ENCODE measurements around the gene ENPP7.
A peak's percentile ranks its signal among the peaks of the same experiment; 100 is the strongest.

Gene ENPP7

DNA sequence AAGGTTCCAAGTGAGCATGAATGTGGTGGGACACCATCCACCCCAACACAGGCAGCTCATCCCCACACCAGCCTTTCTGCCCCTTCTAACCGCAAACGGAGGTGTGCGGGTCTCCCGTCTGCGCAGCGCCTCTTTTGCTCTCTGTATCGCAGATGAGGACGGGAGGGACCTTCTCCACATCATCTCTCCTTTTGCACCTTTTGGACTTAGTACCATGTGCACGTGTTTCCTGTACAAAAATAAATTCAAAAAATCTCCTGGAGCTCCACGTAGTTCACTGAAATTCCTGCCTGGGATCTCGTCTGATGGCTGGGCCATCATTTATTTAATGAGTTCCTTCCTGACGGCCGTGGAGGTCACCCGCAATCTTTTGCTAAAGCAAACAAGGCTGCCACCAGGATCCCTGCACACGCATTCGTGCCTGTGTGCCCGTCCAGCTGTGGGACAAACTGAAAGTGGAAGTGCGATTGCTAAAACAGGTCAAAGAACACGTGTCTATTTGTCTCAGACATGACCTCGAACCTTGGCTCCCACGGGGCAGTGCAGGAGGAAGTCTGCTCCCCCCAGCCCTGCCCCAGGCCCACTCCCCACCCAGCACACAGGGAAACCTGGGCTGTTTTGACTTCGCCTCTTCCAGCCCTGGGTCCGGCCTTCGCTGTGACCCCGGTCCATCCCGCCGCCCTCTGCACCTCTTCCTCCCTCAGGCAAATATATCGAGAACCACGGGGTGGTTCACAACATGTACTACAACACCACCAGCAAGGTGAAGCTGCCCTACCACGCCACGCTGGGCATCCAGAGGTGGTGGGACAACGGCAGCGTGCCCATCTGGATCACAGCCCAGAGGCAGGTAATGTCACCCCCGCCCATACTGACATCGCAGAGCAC lies 2.3 kb downstream of the ENPP7 start:
- DNase-seq: no peak

DNA sequence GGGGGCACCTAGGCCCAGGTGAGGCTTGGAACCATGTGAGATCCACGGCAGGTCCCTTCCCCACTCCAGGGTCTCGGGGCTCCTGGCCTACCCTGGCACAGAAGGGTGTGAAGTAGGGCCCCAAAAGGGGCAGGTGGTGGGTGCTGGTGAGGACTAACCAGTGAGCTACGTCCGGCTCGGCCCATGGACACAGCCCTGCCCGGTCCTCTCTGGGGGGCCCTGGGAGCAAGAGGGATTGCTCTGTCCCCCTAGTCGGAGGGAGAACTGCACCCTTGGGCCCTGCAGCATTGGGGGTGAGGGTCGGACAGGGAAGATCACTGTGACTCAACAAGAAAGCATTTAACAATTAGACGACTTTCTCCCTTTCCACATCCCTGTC lies 2.9 kb downstream of the ENPP7 start:
- DNase-seq: no peak

DNA sequence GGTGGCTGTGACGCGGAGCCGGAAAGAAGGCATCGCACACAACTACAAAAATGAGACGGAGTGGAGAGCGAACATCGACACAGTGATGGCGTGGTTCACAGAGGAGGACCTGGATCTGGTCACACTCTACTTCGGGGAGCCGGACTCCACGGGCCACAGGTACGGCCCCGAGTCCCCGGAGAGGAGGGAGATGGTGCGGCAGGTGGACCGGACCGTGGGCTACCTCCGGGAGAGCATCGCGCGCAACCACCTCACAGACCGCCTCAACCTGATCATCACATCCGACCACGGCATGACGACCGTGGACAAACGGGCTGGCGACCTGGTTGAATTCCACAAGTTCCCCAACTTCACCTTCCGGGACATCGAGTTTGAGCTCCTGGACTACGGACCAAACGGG lies 4.4 kb downstream of the ENPP7 start:
- DNase-seq: no peak

DNA sequence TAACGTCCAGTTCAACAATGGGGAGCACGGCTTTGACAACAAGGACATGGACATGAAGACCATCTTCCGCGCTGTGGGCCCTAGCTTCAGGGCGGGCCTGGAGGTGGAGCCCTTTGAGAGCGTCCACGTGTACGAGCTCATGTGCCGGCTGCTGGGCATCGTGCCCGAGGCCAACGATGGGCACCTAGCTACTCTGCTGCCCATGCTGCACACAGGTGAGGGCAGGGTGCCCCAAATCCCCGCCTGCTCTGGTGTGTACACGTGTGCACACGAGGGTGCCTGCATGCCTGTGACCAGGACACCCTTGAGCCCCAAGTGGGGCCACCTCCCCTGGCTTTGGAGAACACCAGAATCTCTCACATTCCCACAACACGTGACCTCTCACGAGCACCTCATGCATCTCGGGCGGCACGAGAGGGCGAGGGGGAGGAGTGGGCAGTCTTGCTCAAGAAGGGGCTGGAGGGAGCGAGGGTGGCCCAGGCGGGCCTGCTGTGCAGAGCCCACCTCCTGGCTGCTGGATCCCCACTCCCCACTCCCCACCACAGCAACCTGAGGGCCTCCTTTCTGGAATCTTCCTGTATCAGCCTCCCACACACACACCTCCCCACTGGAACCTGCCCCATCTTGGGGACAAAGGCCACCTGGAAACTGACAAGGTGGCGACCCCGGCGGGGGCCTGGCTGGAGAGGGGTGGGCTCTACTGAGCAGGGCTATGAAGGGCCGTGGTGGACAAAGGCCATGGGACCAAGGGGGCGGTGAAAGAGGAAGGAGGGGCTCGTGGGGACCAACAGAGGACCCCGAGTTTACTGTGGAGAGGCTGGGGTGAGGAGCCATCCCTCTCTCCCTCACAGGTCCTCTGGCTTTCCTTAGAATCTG lies 6.5 kb downstream of the ENPP7 start:
- no peak for DNase-seq

DNA sequence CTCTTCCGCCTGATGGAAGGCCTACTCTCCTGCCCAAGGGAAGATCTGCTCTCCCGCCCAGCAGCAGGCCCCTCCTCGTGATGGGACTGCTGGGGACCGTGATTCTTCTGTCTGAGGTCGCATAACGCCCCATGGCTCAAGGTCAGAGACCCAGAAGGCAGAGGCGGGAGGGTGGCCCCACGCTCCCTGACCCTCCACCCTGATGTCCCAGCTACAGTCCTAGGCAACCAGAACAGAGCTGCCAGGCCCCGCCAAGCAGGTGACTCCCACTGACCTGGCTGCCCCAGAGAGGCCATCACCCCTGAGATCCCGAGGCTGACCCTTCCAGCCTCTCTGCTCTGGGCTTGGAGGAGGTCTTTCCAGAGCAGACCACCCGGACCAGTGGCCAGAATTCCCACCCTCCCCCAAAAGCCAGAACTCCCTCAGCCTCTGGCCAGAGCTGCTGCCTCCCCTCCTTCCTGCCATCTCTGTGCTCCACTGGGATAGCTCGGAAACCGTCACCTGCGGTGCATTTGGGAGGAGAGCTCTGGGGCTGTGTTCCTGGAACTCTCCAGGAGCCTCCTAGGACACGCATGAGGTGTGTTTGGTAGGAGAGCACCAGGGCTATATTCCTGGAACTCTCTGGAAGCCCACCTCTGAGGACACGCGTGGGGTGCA lies 7.3 kb downstream of the ENPP7 start:
- DNase-seq: no peak

DNA sequence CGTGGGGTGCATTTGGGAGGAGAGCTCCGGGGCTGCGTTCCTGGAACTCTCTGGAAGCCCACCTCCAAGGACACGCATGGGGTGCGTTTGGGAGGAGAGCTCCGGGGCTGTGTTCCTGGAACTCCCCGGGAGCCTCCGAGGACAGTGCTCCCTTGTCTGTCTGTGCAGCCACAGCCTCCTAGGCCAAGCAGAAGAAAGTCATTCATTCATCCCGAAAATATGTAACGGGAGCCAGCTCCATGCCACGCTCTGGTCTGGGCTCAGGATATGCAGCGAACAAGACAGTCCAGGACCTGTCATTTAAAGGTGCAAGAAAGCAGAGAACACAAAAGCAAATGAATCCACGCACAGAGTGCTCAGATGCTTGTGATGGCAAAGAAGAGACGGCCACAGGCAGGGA lies 7.9 kb downstream of the ENPP7 start:
- DNase-seq: no peak

DNA sequence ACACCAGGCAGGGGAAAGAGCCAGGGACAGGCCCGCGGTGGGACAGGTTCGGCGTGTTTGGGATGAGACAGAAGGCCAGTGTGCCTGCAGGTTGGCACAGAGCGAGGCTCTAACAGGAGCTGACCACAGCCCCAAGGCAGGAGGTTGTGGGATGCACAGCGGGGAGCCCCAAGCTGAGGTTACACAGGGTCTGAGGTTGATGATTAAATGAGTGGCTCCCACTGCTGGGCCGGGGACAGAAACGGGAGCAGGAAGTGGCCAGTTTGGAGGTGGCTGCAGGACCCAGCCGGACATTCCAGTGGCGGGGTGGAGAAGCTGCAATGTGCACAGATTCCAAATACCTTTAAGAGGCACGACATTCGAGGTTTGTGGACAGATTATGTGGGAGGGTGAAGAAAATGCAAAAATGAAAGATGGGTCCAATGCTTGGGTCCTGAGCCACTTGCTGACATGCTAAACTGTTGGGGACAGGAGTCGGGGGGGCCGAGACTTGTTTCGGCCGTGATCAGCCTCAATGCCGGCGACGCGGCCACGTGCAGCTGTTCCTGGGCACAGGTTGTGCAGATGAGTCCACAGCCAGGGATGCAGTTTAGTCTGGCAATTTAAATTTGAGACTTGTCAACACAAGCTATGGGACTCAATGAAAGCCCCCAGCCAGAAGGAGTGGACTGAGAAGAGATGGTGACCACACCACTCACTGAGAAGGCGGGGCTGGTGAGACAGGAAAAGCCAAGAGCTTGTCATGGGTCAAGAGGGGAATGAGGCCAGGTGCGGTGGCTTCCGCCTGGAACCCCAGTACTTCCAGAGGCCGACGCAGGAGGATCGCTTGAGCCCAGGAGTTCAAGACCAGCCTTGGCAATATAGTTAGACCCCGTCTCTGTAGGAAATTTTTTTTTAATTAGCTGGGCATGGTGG lies 8.7 kb downstream of the ENPP7 start:
- DNase-seq: no peak

DNA sequence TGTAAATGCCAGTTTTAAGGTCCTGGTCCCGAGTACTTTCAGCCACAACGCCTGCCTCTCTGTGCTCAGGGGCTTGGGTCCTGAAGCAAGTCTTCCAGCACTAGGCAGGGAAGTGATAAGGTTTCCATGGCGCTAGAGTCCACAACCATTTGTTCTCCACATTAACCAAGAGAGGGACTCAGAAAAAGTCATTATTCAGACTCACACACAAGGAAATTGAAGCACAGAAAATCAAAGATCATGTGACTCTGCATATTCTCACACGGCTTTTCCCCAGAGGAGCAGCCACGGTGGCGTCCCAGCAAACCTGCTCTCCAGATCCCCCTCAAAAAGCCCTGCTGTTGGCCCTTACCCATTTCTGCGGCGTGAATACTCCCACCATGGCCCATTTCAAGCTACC lies 9.7 kb downstream of the ENPP7 start:
- no peak for DNase-seq

DNA sequence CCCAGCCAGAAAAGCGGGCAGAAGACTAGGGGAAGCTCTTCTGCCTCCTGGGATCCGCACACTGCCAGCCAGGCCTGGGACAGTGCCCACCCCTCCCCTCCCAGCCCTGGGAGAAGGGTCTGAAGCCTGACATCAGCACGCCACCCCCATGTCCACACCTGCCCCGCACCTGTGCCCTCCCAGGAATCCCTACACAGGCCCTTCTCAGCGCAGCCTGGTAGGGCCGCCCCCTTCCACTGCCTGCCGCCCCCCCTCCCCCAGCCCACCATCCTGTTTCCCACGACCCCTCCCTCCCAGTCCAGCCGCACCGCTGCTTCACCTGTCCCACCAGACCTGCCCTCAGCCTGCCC lies 10.6 kb downstream of the ENPP7 start:
- DNase-seq: no peak

DNA sequence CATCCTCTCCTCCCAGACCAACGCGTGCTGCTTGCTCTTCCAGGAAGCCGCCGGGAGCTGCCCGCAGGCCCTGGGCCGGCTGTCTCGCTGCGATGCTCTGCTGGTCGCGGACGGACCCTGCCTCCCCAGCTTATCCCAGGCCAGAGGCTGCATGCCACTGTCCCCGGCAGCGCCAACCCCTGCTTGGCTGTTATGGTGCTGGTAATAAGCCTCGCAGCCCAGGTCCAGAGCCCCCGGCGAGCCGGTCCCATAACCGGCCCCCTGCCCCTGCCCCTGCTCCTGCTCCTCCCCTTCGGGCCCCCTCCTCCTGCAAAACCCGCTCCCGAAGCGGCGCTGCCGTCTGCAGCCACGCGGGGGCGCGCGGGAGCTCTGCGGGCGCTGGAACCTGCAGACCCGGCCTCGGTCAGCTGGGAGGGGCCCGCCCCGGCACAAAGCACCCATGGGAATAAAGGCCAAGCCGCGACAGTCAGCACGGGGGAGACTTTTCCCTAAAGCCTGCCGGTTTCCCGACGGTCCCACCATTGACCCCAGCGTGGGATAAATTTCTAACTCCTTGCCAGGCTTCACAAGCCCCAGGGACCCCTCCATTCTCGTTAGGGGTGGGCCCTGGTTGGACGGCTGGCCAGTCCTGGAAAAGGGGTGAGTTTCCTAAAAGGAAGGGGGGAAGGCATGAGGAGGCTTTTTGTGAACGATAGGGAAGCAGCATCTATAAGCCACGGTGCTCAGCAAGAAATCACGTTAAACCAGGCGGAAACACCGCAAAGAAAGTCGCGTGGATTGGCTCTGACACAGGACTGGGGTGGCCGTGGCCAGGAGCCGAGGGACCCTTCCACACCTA lies 11.2 kb downstream of the ENPP7 start:
- peak; percentile 58 for DNase-seq

DNA sequence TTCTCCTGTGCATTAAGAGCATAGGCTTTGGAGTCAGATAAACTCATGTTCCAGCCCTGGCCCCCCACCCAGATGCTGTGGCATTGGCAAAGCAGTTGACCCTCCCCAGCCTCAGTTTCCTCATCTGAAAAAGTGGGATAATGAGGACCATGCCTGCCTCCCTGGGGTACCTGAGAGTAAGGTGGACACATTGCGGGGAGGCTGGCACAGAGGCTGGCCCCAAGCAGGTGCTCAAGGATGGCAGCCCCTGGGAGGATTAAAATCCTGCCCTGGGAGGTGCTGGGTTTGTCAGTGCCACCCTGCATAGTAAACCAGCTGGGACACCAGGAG lies 11.8 kb downstream of the ENPP7 start:
- no peak for DNase-seq

DNA sequence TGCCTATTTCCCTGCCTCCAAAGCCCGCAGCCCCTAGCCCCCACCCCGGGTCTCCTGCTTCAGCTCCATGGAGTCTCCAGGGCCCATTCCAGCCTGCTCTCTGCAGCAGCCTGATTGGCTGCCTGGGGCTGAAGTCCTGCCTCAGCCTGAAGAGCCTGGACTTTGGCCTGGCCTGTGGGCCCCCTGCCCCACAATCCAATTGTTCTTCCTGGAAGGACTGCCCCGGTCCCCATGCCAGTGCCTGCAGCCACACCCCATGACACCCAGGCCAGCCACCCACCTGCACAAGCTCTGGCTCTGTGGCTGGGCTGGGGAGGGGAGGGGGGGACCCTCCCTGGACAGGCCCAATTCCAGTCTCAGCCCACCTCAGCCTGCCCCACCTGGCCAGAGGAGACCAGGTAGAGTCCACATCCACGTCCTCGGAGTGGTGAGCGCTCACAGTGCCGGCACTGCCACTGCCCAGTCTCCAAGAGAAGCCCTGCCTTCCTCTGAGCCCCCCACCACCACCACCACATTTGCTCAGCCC lies 12.3 kb downstream of the ENPP7 start:
- DNase-seq: no peak

DNA sequence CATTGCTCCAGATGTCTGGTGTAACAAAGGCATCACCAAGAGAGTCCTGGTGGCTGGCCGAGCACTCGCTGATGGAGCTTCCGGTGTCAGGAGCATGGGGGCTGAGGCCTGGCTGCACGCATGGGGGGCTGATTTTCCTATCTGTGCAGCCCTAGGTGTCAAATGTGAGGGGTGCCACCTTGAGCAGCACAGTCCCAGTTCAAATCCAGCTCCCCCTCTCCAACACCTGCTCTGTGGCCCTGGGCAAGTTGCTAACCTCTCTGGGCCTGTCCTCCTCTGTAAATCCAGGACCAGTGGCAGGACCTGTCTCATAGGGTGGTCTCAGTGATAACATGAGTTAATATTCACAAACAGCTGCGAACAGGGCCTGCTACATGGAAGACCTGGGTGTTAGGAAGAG lies 12.9 kb downstream of the ENPP7 start:
- DNase-seq: no peak

DNA sequence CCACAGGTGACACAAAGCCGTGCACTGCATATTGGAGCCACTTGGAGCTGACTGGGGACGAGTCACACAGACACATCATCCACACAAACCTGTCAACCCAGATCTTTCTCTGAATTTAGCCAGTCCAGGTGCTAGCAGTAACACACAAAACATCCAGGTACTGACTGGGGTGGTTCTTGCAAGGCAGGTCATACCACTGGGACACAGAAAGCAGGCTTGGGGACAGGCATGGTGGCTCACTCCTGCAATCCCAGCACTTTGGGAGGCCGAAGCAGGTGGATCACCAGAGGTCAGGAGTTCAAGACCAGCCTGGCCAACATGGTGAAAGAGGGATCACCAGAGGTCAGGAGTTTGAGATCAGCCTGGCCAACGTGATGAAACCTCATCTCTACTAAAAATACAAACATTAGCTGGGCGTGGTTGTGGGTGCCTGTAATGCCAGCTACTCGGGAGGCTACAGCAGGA lies 14.9 kb downstream of the ENPP7 start:
- DNase-seq: no peak

DNA sequence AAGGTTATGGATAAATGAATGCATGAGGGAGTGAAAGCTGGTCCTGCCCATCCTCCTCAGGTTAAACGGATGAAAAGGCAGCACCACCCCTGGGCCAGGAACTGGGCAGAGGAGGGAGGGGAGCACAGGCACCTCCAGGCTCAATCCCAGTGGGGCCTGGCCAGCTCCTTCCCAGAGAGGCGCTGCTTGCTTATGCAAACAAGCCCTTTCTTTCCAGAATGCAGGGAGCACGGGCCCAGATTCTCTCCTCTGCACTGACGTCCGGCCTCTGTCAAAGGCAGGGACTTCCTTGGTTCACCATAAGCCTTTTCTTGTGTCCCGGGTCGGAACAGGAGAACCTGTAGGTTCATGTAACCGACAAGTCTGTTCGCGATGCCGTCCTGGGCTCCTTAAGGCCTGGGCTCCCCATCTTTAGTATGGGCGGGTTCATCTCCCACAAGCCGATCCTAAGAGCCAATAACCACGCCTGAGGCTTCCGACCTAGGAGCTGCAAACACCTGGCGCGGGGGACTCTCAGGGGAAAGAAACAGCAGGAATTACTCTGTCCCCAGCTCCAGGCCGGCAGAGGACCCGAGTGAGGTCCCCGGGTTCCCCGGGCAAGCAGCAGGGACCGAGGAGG lies 16.3 kb downstream of the ENPP7 start:
- DNase-seq: no peak

DNA sequence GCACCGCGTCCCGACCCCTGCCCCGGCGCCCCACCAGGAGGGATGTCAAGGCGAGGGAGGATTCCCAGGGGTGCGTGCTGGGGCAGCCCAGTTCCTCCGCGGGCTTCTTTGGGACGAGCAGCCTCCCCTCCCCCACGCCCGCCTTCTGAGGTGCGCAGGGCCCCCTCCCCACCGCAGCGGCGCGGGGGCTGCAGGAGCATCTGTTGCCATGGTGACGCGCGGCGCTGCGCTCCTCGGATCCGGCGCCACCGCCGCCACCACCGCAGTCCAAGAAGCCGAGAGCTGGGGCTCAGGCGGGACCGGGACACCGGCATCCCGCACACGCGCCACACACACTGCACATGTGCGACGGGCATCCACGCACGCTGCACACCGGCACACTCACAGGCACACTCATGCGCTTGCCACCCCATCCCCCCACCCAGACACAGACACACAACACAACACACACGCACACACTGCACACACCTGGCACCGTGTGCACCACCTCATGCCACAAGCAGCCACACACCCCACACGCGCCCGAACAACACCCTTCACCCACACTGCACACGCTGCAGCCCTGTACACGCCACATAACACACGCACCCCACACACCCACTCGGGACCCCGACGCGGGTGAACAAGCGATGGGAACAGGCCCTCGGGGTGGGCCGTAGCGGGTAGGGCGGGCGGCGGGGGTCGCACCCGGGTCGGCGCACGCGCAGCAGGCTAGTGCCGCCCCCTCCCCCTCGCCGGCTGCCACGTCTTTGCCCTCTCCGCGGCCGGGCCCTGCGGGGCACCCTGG lies 17.0 kb downstream of the ENPP7 start:
- peak; percentile 48 for DNase-seq

DNA sequence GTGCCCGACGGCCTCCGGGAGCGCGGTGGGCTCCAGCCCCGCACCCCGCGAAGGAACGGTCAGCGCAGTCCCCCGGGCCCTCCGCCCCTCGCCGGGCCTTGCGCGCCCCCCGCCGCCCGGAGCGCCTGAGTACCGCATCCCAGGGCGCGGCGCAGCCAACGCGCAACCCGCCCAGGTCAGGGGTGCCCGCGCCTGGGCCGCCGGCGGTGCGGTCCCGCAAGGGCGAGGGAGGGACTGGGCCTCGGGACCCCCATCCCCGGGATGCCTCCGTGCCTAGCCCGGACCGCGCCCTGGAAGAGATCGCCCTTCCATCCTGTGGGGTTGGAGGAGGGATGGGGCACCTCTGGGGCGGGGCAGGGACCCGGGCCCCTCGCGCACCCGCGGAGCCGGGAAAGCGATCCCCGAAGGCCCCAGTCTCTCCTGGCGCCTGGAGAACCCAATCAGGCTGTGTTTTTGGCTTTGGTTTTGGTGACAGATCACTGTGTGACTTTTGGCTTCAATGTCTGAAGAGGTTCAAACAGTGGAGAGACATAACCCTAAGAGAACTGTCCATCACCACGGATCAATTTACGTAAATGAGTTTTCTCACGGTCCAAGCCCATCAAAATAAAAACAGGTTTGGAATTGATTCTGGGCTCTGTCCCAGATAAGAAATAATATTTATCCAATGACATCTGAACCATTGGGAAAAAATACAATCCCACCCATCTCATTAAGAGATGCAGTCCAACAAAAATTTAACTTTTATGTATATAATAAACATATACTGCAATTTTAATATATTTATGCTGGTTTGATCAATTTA lies 17.8 kb downstream of the ENPP7 start:
- DNase-seq: no peak

DNA sequence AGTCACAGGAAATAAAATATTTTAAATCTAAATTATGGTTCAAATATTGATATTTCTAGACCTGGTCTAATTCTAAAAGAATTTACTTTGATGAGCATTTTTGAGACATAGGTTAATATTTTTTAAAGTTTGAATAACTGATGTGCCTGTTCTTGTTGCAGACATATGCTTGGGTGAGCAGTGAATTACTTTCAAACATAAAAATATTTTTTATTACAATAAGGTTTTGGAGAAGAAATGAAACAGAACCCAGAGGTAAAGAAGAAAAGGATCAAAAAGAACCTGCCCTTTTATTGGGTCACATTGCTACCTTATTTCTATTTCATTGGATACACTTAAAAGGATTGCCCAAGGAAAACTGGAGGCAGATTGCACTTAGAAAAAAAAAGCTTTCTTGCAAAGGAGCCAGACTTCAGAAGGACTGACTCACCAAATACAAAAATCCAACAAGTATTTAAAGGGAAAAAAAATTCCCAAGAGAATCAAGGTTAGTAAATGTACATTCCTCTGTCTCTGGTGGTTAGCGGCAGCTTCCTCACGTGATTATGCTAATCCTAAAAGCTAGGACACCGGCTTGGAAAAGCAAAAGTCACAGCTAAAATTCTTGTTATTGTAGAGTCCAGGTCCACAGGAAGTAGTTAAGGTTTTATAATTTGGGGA lies 18.5 kb downstream of the ENPP7 start:
- DNase-seq: no peak

DNA sequence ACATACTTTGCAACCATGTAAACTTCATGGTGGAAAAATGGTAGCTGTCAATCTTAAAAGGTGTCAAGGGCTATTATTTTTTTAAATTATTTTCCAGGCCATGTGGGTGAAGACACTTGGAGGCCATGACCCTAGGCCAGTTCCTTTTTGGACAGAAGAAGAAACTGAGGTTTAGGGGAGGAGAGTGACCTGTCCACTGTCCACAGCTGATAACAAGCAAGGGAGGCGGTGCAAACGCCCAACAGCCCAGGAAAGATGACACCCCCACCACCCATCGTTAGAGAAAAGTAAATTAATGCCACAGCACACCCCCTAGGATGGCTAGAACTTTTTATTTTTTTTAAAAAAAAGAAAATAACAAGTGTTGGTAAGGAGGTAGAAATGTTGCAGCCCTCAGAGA lies 19.2 kb downstream of the ENPP7 start:
- DNase-seq: no peak

All from NCI-H1105 treated with DMSO at 0.1 percent for 48 hours (cell line).